A673 (cell line): ENCODE results near the gene ZC3HAV1L. TPM values are rescaled to one million over a fixed set of nuclear protein-coding genes. Genes with fewer than 3 reads are reported as not detected.
A peak's percentile ranks its signal among the peaks of the same experiment; 100 is the strongest.

Experiments
- BruUV-seq: library from RNA; stranded (reverse); fragments of 400-500 nt; replicated peaks from 2 replicates; lab custom pipeline; 2021; lab: Mats Ljungman, UMichigan
- CTCF ChIA-PET: fragments of 300-600 bp; sonication (Branson Sonifier 250); formaldehyde crosslinking; loops from one replicate; lab custom pipeline; 2022; ENCODE audit warnings: antibody characterized with exemption; lab: Charles Lee
- POLR2A ChIA-PET: fragments of 300-600 bp; sonication (Branson Sonifier 250); formaldehyde crosslinking; loops from one replicate; lab custom pipeline; 2022; ENCODE audit warnings: antibody characterized with exemption; ENCODE audit not compliant: low non-redundant PET; lab: Charles Lee
- DNase-seq: peaks from one replicate; pipeline ENCODE4 v3.0.0-alpha.2; 2015; ENCODE audit warnings: low spot score
- H3K27ac ChIP-seq: fragments of 200-600 bp; sonication (generic); 2 replicates; pipeline ENCODE4 v1.5.1; 2016; ENCODE audit warnings: mixed run types, low read depth, mild to moderate bottlenecking, mixed read lengths, antibody characterized with exemption, low read length; ENCODE audit not compliant: poor library complexity, severe bottlenecking
- H3K27me3 ChIP-seq: fragments of 200-600 bp; sonication (generic); replicated peaks from 2 replicates; pipeline ENCODE4 v1.6.1; 2017; ENCODE audit warnings: mixed run types, low read depth, mild to moderate bottlenecking, mixed read lengths, antibody characterized with exemption, low read length; ENCODE audit not compliant: insufficient read depth, poor library complexity
- H3K36me3 ChIP-seq: fragments of 200-600 bp; sonication (generic); 2 replicates; pipeline ENCODE4 v1.6.1; 2016; ENCODE audit warnings: mixed run types, mild to moderate bottlenecking, mixed read lengths, antibody characterized with exemption, low read length; ENCODE audit not compliant: insufficient read depth, poor library complexity, severe bottlenecking
- H3K4me1 ChIP-seq: fragments of 200-600 bp; sonication (generic); 2 replicates; pipeline ENCODE4 v1.6.1; 2017; ENCODE audit warnings: mixed run types, mild to moderate bottlenecking, mixed read lengths, antibody characterized with exemption, low read length; ENCODE audit not compliant: insufficient read depth, poor library complexity, severe bottlenecking
- H3K4me3 ChIP-seq: fragments of 200-600 bp; sonication (generic); 2 replicates; pipeline ENCODE4 v1.5.1; 2016; ENCODE audit warnings: low read depth, mixed run types, mild to moderate bottlenecking, mixed read lengths, low read length; ENCODE audit not compliant: poor library complexity, severe bottlenecking
- H3K9me3 ChIP-seq: fragments of 200-600 bp; sonication (generic); 2 replicates; pipeline ENCODE4 v1.6.1; 2016; ENCODE audit warnings: mixed run types, low read depth, mild to moderate bottlenecking, mixed read lengths, antibody characterized with exemption, low read length; ENCODE audit not compliant: poor library complexity, severe bottlenecking
- EZH2 ChIP-seq: fragments of 200-600 bp; sonication (generic); IDR thresholded peaks from 2 replicates; pipeline ENCODE4 v1.6.1; 2017; ENCODE audit warnings: borderline replicate concordance, low read depth, mild to moderate bottlenecking, mixed read lengths, antibody characterized with exemption, low read length; ENCODE audit not compliant: poor library complexity, severe bottlenecking
- intact Hi-C: fragments of 100-400 bp; cut with micrococcal nuclease; formaldehyde crosslinking; loops from one replicate; pipeline ENCODE4 v1.10.0; 2022; ENCODE audit not compliant: unreplicated experiment
- total RNA-seq: library from RNA; stranded (reverse); gene quantifications from 2 replicates; pipeline ENCODE4 v1.2.3, GENCODE V29; 2021
- TF ChIP-seq, protein P1 (sequence below): fragments of 300-800, 200-600 bp; sonication (generic); conservative IDR thresholded peaks from 2 replicates; pipeline ENCODE4 v1.5.1; 2017; ENCODE audit warnings: low read depth, mild to moderate bottlenecking, antibody characterized with exemption, low read length, moderate library complexity, mixed read lengths

ZC3HAV1L gene
- total RNA-seq, 1 experiment from 2014 or later = 36.5 TPM

DNA sequence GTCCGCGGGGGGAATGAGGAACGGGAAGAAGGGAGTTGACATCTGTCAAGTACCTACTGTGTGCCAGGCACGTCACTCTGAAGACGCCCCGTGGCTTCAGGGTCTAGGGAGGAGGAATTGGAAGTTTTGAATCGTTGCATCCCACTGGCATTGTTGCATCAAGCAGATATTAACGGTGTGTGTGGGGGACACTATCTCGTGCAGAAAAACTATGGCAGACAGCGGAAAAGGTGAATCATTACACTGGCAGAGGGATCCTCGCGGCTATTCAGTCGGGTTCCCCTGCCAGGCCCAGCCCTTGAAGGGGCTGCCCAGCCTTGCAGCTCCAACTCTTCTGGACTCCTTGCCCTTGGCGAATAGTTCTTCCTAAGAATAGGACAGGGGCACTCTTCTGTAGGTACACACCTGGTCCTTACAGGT lies 53.6 kb downstream of the ZC3HAV1L start:
- no peaks in the 10 kb centered on the region for H3K36me3 ChIP-seq
- CTCF ChIA-PET = interaction anchor here (0.8 kb wide), 1 partner anchor 96 kb away, joined by 3 read pairs; no protein-coding TSS in a partner anchor
- no peak overlapping the region for H3K4me3 ChIP-seq
- H3K27ac ChIP-seq = no peak overlapping the region
- TF ChIP-seq, protein P1, sequence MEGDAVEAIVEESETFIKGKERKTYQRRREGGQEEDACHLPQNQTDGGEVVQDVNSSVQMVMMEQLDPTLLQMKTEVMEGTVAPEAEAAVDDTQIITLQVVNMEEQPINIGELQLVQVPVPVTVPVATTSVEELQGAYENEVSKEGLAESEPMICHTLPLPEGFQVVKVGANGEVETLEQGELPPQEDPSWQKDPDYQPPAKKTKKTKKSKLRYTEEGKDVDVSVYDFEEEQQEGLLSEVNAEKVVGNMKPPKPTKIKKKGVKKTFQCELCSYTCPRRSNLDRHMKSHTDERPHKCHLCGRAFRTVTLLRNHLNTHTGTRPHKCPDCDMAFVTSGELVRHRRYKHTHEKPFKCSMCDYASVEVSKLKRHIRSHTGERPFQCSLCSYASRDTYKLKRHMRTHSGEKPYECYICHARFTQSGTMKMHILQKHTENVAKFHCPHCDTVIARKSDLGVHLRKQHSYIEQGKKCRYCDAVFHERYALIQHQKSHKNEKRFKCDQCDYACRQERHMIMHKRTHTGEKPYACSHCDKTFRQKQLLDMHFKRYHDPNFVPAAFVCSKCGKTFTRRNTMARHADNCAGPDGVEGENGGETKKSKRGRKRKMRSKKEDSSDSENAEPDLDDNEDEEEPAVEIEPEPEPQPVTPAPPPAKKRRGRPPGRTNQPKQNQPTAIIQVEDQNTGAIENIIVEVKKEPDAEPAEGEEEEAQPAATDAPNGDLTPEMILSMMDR = no peak
- TF ChIP-seq EZH2 = no peak
- H3K27me3 ChIP-seq = peaks cover 28% of the 10 kb centered on the region
- DNase-seq = no peak
- POLR2A ChIA-PET = no interaction called here
- no peaks in the 10 kb centered on the region for H3K9me3 ChIP-seq
- peaks cover 6% of the 10 kb centered on the region for H3K4me1 ChIP-seq
- intact Hi-C loops = no loop called here
- BruUV-seq = no TSS peak

DNA sequence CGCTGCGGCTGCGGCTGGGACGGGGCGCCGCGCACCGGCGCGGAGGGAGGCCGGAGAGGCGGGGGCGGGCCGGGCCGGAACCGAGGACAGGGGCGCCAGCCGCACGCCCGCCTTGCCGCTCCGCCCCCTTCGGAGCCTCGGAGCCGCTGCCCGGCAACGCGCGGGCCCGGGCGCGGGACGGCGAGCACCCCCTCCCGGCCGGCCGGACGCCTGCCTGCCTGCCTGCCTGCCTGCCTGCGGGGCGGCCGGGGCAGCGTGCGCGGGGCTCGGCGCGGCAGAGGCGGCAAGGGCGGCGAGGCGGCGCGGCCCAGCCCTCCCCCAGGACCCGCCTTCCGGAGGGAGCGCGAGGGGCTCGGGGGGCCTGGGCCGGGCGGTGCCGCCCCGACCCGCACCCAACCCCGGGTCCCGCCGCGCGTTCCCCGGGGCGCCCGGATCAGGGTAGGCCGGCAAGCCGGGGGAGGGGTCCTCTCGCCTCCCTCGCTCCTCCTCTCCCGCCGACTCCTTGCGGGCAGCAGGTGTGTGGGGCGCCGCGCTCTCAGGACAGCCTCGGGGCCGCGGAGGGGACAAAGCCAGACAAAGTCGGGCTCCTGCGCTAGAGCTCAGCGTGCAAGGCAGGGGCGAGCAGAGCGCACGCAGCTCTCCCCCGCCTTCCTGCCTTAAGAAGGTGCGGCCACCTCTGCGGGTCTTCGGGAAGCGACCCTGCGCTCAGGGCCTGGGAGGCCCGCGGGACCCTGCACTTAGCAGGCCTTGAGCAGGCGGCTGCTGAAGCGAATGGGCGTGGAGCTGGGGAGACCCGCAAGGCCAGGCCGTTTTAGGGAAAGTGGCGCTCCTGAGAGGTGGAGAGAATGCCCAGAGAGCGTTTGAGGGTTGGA lies 54.3 kb downstream of the ZC3HAV1L start, which contains the start of gene KIAA1549:
Gene KIAA1549, minus strand, starts transcription at position 58 of the 872 bp plus-strand sequence. CDS start 120 bp downstream, outside the sequence.
- Histone ChIP-seq H3K4me3 (peak within 1 kb of the TSS; percentile 56), H3K27me3 (peaks cover 28% of the 10 kb centered on the region), H3K4me1 (peaks cover 6% of the 10 kb centered on the region), H3K36me3 (no peaks in the 10 kb centered on the region), H3K27ac (no peak within 1 kb of the TSS), H3K9me3 (no peaks in the 10 kb centered on the region)
- peak; percentile 75 for DNase-seq
- ChIA-PET CTCF (interaction anchor here (0.8 kb wide), 1 partner anchor 95 kb away, joined by 3 read pairs; no protein-coding TSS in a partner anchor), POLR2A (no interaction called here)
- BruUV-seq = no TSS peak
- TF ChIP-seq EZH2 = no peak
- TF ChIP-seq, protein P1 = no peak
- intact Hi-C loops = no loop called here

DNA sequence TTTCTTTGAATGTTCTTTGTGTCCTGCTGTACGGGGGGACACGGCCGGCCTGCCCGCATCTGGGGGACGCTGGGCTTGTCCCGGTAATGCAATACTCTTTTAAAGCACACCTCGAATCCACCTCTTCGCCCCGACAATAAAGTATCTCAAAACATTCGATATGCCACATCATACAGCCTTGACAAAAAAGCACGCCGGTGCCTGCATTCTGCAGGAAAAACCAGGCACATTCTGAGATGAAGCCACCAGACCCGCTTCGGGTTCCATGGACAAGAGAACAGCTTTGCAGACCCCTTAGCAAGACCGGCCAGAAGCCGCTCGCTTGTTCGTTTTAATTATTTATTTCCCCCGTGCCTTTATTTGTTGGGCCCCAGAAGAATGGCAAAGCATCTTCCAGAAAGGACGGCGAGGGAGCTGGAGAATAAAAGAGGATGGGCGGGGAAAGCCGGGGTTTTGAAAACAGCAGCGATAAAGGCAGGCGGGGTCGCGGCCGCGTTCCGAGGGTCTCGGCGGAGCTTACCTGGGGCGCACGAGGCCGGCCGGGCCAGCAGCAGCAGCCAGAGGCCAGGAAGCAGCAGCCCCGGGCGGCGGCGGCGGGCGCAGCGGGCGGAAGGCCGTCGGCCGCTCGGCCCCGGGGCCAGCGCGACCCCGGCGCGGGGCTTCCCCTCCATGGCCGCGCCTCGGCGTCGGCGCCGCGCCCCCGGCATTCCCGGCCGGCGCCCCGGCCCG lies 55.1 kb downstream of the ZC3HAV1L start:
- no TSS peak for BruUV-seq
- no peak for TF ChIP-seq EZH2
- TF ChIP-seq, protein P1 = no peak
- Histone ChIP-seq H3K4me1 (peaks cover 13% of the 10 kb centered on the region), H3K27me3 (peaks cover 28% of the 10 kb centered on the region), H3K27ac (no peak overlapping the region), H3K9me3 (no peaks in the 10 kb centered on the region), H3K4me3 (peak overlapping the region; percentile 56), H3K36me3 (no peaks in the 10 kb centered on the region)
- DNase-seq = peak; percentile 14
- ChIA-PET POLR2A (no interaction called here), CTCF (no interaction called here)
- intact Hi-C loops = no loop called here
